CD4-positive, alpha-beta T cell treated with Interleukin-6 for 4 hours (primary cell): ENCODE results near the gene RAB33B.
"Not testable (repeated sequence)": the region's sequence is repeated elsewhere in the genome, so short reads cannot be mapped to it uniquely, and the experiment has no call there.

Experiments used
- DNase-seq: peaks from one replicate; pipeline ENCODE4 v3.0.0-alpha.2; 2020; ENCODE audit warnings: mixed read lengths

RAB33B gene

GRCh38 chr4:139454111-139455045 lies at the start of gene RAB33B:
TSS of gene RAB33B (plus strand) at chr4:139454121. CDS start at chr4:139454196, 75 bp downstream.
- DNase-seq, result no peak

DNA sequence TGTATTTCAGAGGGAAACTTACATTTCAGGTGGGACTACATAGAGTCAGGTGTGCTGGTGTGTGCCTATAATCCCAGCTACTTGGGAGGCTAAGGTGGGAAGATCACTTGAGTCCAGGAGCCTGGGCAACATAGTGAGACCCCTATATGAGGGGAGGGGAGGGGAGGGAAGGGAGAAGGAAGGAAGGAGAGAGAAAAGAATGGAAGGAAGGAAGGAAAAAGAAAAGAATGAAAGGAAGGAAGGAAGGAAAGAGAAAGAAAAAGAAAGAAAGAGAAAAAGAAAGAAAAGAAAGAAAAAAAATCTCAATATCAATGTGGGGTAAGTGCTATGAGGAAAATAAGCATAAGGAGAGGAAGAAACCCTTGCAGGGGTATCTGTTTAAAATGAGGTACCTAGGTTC lies 43.6 kb upstream of the RAB33B start:
- no peak for DNase-seq

DNA sequence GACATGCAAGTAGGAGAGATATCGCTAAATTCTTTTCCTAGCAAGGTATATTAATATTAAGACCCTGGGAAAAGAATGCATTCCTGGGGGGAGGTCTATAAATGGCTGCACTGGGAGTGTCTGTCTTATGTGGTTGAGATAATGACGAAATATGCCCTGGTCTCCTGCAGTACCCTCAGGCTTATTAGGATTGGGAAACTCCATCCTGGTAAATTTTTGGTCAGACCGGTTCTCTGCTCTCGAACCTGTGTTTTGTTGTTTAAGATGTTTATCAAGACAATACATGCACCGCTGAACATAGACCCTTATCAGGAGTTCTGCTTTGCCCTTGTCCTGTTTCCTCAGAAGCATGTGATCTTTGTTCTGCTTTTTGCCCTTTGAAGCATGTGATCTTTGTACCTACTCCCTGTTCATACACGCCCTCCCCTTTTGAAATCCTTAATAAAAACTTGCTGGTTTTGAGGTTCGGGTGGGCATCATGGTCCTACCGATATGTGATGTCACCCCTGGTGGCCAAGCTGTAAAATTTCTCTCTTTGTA lies 39.2 kb upstream of the RAB33B start:
- DNase-seq, result not testable (repeated sequence)

DNA sequence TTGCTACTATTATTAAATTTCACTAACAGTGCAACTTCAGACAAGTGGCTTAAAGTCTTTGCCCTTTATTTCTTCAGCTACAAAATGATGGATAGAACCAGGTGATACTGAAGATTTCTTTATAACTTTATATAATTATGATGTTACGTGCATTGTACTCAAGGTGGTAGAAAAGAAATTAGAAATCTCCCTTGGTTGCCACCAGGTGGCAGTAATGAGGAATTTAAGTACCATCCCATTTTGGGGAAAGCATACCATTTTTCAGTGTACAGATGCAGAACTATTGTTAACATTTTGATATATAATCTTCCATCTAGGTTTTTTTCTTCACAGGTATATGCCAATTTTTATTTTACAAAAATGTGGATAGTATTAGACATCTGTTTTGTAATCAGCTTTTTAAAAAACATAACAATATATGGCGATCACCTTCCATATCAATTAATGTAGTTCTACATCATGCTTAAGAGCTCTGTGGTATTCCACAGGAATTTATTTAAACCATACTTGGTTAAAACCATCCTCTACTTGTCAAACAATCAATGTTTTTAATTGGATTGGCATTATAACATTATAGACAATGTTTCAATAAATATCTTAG lies 37.7 kb upstream of the RAB33B start:
- DNase-seq, result peak; percentile 46

- no peak for DNase-seq
These were observed 34.5 kb upstream of the RAB33B start for GRCh38 chr4:139419388-139419914.

GRCh38 chr4:139420652-139421051 lies 33.3 kb upstream of the RAB33B start:
- DNase-seq, result no peak

GRCh38 chr4:139436122-139436521 lies 17.8 kb upstream of the RAB33B start:
- no peak for DNase-seq

- DNase-seq, result no peak
These were observed 15.8 kb upstream of the RAB33B start for GRCh38 chr4:139438141-139438540.

GRCh38 chr4:139441029-139441428 lies 12.9 kb upstream of the RAB33B start:
- DNase-seq, result no peak

DNA sequence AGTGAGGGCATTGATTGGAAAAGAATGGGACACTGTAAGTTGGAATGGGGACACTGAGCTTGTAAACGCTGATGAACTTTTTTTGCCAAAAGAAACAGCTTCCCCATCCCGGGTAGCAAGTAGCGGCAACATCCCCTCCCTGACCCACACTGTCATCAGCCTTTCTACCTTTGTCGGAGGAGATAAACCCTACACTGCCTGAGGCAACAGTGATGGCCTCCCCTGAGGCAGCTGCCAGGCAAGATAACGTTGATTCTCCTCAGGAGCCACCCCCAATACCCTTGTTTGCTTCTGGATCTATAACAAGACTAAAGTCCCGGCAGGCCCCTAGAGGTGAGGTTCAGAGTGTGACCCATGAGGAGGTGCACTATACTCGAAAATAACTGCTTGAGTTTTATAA lies 10.3 kb upstream of the RAB33B start:
- no peak for DNase-seq

DNA sequence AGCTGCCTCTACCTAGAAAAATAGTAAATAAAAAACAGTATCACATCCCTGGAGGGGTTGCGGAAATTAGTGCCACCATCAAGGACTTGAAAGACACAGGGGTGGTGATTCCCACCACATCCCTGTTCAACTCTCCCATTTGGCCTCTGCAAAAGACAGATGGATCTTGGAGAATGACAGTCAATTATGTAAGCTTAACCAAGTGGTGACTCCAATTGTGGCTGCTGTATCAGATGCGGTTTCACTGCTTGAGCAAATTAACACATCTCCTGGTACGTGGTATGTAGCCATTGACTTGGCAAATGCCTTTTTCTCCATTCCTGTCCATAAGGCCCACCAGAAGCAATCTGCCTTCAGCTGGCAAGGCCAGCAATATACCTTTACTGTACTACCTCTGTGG lies 9.0 kb upstream of the RAB33B start:
- not testable (repeated sequence) for DNase-seq

DNA sequence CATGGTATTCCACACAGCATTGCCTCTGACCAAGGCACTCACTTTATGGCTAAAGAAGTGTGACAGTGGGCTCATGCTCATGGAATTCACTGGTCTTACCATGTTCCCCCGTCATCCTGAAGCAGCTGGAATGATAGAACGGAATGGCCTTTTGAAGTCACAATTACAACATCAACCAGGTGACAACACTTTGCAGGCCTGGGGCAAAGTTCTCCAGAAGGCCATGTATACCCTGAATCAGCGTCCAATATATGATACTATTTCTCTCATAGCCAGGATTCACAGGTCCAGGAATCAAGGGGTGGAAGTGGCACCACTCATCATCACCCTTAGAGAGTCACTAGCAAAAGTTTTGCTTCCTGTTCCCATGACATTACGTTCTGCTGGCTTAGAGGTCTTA lies 6.8 kb upstream of the RAB33B start:
- DNase-seq, result not testable (repeated sequence)

- no peak for DNase-seq
These were observed 3.3 kb upstream of the RAB33B start for GRCh38 chr4:139450586-139450985.

DNA sequence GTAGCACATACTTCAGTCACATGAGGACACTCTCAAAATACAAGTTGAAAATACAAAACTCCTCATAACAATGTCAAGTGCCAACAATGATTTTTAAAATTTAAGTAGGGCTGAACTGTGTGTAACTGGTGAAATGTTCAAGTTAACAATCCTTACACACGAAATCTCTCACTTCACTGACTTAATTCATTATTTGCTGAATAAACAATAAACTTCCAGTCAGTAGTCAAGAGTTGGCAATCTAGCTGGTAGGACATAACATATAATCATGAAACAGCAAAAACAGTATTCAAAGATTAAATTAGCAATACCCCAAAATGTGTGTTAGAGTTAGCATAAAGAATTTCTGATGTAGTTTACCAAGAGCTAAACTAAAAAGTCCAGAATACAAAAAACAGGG lies 1.9 kb upstream of the RAB33B start:
- no peak for DNase-seq

GRCh38 chr4:139453041-139453370 lies 915 bp upstream of the RAB33B start:
- peak; percentile 74 for DNase-seq

DNA sequence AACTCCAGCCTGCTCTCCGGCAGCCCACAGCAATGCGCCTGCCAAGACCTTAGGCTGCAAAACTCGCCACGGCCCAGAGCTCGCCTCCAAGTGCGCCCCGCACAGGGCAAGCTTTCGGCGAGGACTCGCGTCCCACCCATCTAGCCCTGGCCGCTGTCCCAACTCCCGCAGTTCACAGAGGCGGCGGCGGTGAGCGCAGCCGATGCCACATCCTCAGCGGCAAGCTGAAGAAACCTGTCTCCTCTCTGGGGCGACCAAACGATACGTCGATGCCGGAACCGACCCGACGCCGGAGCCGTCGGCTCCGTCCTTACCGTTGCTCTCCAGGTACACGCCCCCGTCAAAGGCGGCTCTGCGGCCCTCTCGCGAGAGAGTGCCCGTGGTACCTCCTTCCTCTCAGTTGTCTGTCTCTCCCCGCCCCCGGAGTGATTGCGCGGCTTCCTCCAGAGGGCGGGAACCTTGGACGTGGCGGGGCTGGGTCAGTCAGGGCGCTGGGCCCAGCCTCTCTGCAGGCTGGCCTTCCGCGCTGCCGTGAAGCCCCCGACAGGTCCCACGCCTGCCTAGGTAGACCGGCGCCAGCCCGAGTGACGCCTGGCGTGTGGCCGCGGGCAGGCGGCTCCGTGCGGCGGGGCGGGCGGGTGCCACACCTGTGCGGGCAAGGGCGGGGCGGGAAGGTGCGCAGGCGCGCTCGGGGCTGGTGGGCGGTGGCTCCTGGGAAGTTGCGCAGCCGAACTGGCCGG lies 380 bp upstream of the RAB33B start:
- DNase-seq, result peak; percentile 97

DNA sequence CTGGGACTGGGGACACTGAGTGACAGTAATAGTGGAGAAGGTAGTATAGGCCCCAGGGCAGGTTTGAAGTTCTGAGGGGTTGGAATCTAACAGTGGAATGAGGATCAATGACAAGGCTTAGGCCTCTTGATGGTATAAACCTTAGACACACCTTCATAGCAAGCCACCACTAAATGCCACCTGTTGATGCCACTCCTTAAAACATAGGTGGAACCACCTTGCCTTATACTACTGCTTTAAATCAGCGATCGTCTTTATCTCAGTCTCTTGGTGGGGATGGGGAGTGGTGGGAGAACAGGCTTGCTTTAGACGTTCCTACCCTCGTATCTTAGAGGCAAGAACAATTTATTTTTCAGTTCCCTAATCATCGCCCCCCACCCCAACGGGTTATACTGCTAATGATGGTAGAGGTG lies 1.2 kb downstream of the RAB33B start:
- DNase-seq, result no peak

DNA sequence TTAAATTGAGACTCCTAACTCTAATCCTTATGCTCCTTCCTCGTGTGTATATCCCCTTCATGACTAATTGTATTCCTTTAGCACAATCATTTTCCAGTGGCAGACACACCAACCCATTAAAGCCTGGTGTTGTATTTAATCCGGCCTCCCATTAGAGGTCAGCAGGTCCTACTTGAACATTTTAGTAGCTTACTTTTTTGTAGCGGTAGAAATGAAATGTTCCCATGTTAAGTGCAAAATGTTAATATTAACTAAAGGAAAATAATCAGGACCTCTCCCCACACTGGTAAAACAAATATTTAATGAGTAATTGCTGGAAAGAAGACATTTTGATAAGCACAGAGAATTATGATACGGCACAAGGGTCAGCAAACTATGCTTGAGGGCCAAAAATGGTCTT lies 3.4 kb downstream of the RAB33B start:
- DNase-seq, result no peak

DNA sequence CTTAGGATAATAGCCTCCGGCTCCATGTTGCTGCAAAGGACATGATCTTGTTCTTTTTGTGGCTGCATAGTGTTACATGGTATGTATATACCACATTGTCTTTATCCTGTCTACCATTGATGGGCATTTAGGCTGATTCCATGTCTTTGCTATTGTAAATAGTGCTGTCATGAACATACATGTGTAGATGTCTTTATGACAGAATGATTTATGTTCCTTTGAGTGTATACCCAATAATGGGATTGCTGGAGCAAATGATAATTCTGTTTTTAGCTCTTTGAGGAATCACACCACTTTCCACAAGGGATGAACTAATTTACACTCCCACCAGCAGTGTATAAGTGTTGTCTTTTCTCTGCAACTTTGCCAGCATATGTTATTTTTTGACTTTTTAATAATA lies 4.6 kb downstream of the RAB33B start:
- DNase-seq, result no peak

DNA sequence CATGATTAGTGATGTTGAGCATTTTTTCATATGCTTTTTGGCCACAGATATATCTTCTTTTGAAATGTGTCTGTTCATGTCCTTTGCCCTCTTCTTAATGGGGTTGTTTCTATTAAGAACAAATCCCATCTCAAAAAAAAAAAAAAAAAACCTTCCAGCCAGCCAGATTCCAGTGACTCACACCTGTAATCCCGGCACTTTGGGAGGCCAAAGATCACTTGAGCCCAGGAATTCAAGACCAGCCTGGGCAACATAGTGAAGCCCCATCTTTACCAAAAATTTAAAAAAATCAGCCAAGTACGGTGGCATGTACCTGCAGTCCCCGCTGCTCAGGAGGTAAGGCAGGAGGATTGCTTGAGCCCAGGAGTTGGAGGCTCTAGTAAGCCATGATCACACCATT lies 5.1 kb downstream of the RAB33B start:
- DNase-seq, result no peak

- no peak for DNase-seq
These were observed 6.6 kb downstream of the RAB33B start for GRCh38 chr4:139460565-139460964.

DNA sequence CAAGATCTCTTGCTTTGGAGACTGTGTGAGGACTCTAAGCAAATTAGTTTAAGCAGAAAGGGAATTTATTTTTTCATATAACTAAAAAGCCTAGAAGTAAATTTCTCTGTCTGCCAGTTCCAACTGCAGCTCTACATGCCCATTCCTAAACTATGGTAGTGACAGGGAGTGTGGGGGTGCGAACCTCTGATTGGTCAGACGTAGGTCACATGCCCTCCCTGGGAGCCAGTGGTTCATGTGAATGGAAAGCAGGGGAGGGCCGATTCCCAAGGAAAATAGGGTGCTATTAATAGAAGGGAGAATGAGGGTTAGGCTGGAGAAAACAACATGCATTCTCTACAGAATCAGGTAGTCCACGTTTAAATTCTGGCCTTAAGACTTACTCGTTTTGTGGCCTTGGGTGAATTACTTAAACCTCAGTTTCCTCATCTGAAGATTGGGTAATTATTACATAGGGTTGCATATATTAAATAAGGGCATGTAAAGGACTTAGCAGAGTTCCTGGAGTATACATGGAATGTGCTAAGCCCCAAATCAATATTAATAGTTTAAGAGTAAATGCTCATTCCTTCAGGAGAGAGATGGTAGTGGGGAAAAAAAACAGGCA lies 7.2 kb downstream of the RAB33B start:
- no peak for DNase-seq

DNA sequence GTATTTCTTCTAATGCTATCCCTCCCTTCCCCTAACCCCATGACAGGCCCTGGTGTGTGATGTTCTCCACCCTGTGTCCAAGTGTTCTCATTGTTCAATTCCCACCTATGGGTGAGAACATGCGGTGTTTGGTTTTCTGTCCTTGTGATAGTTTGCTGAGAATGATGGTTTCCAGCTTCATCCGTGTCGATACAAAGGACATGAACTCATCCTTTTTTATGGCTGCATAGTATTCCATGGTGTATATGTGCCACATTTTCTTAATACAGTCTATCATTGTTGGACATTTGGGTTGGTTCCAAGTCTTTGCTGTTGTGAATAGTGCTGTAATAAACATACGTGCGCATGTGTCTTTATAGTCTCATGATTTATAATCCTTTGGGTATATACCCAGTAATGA lies 10.6 kb downstream of the RAB33B start:
- DNase-seq, result not testable (repeated sequence)
